Hematopoietic multipotent progenitor cell treated with erythropoietin and hydrocortisone succinate and interleukin-3 and kit ligand, for 8 days (in vitro differentiated cells): ENCODE data around the gene ERVK3-1.
"Not testable (repeated sequence)": the region's sequence is repeated elsewhere in the genome, so short reads cannot be mapped to it uniquely, and the experiment has no call there.

ENCODE experiments used
- DNase-seq: peaks from one replicate; pipeline ENCODE4 v3.0.0-alpha.2; 2015

The ERVK3-1 gene

GRCh38 chr19:58305065-58305931 lies at the start of gene ERVK3-1:
TSS of gene ERVK3-1 (plus strand) at chr19:58305377. CDS start at chr19:58312169, 6,792 bp downstream.
- DNase-seq: peak; percentile 99

GRCh38 chr19:58258259-58258658 lies 46.9 kb upstream of the ERVK3-1 start:
- not testable (repeated sequence) for DNase-seq

- no peak for DNase-seq
These were observed 43.6 kb upstream of the ERVK3-1 start for GRCh38 chr19:58261600-58261967.

GRCh38 chr19:58261968-58262921 lies 42.9 kb upstream of the ERVK3-1 start:
- DNase-seq: no peak

- DNase-seq: no peak
These were observed 42.3 kb upstream of the ERVK3-1 start for GRCh38 chr19:58262922-58263296.

GRCh38 chr19:58265100-58265499 lies 40.1 kb upstream of the ERVK3-1 start:
- no peak for DNase-seq

- no peak for DNase-seq
These were observed 36.8 kb upstream of the ERVK3-1 start for GRCh38 chr19:58268344-58268743.

GRCh38 chr19:58274771-58275201 lies 30.4 kb upstream of the ERVK3-1 start:
- DNase-seq: no peak

GRCh38 chr19:58275564-58275963 lies 29.6 kb upstream of the ERVK3-1 start:
- no peak for DNase-seq

- DNase-seq: no peak
These were observed 28.0 kb upstream of the ERVK3-1 start for GRCh38 chr19:58277197-58277596.

- peak; percentile 25 for DNase-seq
These were observed 27.2 kb upstream of the ERVK3-1 start for GRCh38 chr19:58277748-58278540.

- DNase-seq: peak; percentile 99
These were observed 26.6 kb upstream of the ERVK3-1 start, which contains the start of gene ZNF8 for GRCh38 chr19:58278541-58279041. TSS of gene ZNF8 (plus strand) at chr19:58278955. CDS start at chr19:58279082, 127 bp downstream.

- DNase-seq: peak; percentile 98
These were observed 25.9 kb upstream of the ERVK3-1 start for GRCh38 chr19:58279042-58279924.

- DNase-seq: no peak
These were observed 25.3 kb upstream of the ERVK3-1 start for GRCh38 chr19:58279925-58280316.

- no peak for DNase-seq
These were observed 21.0 kb upstream of the ERVK3-1 start for GRCh38 chr19:58284199-58284598.

- DNase-seq: no peak
These were observed 13.2 kb upstream of the ERVK3-1 start for GRCh38 chr19:58291943-58292342.

- DNase-seq: no peak
These were observed 10.3 kb upstream of the ERVK3-1 start for GRCh38 chr19:58294743-58295374.

GRCh38 chr19:58296104-58296503 lies 9.1 kb upstream of the ERVK3-1 start:
- no peak for DNase-seq

GRCh38 chr19:58300620-58301019 lies 4.6 kb upstream of the ERVK3-1 start:
- no peak for DNase-seq

GRCh38 chr19:58304255-58304654 lies 922 bp upstream of the ERVK3-1 start:
- no peak for DNase-seq

- DNase-seq: no peak
These were observed 471 bp upstream of the ERVK3-1 start for GRCh38 chr19:58304748-58305064.
